Stimulated activated CD8-positive, alpha-beta memory T cell treated with anti-CD3 and anti-CD28 coated beads, Interleukin-4, amount 100 ng/mL, for 48 hours (primary cell): ENCODE measurements around the gene SMG7.

Experiments
- DNase-seq: peaks from one replicate; pipeline ENCODE4 v3.0.0-alpha.2; 2020

The SMG7 gene

DNA sequence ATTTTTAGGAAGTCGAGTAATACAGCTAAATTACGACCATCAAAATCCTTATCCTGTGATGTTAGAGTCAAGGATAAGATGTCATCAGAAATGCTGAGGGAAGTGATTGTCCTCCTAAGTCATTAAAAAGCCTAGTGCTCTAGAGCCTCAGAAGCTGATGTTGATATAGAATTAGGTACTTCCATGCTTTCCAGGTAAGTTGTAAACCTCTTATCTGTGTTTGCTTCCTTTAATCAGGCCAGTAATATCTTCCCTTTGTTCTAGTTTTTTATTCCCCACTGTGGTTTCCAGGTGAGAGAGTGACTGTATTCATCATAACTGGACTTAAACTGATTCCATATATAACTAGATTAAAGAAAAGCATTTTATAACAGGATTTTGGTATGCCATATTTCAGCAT is 44.4 kb downstream of the SMG7 start:
- no peak for DNase-seq

DNA sequence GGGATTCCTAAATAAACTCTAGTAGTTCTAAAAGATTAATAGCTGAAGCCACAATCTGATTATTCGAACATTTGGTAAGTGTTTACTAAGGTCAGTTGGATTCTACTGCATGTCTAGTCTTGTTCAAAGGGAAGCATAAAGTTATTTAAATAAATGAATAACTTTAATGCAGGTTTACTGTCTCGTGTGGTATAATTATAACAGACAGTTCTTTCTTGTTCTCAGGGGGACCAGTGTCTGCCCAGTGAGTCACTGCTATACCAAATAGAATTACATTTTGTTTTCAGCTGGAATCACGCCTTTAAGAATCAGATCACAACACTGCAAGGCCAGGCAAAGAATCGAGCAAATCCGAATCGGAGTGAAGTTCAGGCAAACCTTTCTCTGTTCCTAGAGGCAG is 45.1 kb downstream of the SMG7 start:
- no peak for DNase-seq

DNA sequence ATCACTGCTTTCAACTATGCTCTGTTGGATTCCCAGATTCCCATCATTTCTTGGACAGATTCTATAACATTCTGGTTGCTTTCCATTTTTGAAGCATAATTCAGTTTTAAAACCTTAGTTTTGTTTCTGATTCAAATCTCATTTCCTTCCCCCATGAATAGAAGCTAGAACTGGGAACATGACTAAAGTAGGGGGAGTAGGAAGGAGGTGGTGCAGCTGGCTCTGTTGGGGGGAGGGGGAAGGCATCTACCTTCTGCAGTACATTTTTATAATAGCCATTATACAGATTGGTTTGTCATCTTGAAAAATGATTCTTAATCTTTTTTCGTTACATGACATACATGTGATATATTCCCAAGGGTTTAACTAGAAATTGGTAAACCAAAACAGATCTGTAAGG is 48.1 kb downstream of the SMG7 start:
- no peak for DNase-seq

GRCh38 chr1:183522104-183522503 is 49.8 kb downstream of the SMG7 start:
- DNase-seq, result no peak

GRCh38 chr1:183528577-183528976 is 56.3 kb downstream of the SMG7 start:
- DNase-seq, result no peak

DNA sequence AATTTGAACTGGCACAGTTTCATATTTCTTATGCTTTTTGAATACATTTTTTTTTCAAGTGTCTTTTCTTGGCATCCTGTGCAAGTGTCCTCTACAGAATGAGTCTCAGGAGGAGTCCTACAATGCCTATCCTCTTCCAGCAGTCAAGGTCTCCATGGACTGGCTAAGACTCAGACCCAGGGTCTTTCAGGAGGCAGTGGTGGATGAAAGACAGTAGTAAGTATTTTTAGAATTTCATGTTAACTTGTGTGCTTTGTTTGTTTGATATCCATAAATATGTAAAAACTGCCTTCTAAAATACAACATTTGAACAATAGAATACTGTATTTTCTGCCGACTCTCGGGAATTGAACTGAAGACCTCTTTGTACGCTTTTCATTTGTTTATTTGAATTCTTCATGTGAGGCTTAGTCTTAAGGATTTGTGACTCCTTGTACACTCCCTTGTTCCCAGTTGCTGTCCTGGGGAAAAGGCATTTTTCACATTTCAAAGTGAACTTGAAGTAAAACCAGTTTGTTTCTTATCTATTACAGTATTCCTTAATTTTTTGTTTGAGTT is 61.4 kb downstream of the SMG7 start:
- DNase-seq, result no peak

DNA sequence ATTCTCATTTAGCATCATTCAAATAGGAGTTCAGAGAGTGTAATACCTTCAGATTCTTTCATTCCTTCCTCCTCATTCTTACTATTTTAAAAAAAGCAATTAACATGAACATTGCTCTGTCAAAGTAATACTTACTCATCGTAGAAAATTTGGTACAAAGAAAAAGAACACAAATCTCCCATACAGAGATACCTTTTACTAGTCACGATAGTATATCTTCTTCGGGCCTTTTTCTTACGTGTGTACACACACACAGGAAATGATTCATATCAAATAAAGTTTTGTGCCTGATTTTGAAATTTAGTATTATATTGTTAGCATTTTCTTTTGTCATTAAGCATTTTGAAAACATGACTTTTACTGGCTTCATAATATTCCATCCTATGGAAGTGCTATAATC is 65.1 kb downstream of the SMG7 start:
- DNase-seq, result no peak

- DNase-seq, result no peak
Observed at GRCh38 chr1:183543619-183544204, 71.4 kb downstream of the SMG7 start.

DNA sequence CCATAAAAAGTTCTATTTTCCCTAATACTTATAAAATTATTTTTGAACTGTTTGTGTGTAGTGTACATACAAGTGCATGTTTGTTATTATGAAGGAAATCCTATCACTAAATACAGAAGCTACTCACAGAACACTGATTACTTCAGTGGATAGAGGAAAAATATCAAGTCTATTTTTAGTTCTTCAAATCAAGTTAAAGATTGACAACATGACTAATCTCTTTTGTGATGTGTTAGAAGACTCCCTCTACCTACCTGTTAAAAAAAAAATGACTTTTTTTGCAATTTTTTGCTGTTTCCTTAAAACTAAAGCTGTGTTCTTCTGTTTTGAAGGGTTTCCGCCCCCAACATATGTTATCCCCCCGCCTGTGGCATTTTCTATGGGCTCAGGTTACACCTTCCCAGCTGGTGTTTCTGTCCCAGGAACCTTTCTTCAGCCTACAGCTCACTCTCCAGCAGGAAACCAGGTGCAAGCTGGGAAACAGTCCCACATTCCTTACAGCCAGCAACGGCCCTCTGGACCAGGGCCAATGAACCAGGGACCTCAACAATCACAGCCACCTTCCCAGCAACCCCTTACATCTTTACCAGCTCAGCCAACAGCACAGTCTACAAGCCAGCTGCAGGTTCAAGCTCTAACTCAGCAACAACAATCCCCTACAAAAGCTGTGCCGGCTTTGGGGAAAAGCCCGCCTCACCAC is 72.4 kb downstream of the SMG7 start:
- no peak for DNase-seq

DNA sequence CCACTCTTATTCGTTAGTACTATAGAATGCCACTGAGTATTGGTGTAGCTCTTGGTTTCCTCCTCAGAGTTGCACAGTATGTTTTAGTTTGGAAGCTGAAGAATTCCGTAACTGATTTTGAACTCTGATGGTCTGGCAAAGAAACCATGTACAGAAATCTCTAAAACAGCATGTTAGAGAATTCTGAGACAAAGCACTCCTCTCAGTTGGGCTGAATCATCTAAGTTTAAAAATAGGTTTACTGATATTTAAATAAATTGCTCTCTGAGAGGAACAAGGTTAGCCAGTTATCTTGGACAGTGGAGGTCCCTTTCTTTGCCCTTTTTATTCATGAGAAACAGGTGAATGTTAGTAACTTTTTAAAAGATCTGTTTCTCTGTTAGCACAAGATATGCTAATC is 74.1 kb downstream of the SMG7 start:
- no peak for DNase-seq

GRCh38 chr1:183548116-183548515 is 75.8 kb downstream of the SMG7 start:
- DNase-seq, result no peak

- no peak for DNase-seq
Observed at GRCh38 chr1:183550915-183551314, 78.6 kb downstream of the SMG7 start.

- no peak for DNase-seq
Observed at GRCh38 chr1:183551924-183552323, 79.6 kb downstream of the SMG7 start.

DNA sequence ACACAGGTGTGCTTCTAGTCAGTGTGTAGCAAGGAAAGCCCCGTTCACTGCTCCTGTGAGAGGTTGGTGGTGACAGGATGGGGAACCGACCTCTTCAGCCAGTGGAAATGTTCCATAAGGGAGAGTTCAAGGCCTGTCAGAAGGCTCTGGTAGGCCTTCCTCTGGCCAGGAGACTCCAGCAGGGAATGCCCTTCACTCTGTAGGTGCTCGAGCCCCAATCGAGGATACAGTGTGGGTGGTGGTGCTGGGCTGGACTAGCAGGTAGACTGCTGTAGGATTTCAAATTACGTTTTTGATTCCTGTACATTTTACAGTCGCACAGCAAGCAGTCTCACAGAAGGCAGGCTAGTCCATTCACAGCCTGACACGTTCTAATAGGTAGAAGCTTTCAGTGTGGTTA is 80.1 kb downstream of the SMG7 start:
- DNase-seq, result no peak

GRCh38 chr1:183552891-183553290 is 80.6 kb downstream of the SMG7 start:
- DNase-seq, result no peak

DNA sequence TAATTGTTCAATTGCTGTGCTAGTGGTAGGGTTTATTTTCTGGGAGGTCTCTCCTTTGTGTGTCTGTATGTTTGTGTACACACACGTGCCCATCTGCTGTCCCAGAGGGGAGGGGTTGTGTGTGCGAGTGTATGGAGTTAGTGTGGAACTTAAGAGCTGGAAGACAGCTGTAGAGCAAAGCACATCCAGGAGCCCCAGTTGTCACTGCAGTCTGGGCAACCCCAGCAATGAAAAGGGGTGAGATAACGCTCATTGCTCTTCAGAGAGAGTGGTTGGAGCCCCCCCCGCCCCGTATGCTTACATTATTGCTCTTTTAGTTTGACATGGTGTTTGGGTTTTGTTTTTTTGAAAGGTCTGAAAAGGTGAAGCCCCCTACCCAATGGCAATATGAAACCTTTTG is 81.0 kb downstream of the SMG7 start:
- no peak for DNase-seq

GRCh38 chr1:183553764-183554163 is 81.5 kb downstream of the SMG7 start:
- DNase-seq, result no peak

DNA sequence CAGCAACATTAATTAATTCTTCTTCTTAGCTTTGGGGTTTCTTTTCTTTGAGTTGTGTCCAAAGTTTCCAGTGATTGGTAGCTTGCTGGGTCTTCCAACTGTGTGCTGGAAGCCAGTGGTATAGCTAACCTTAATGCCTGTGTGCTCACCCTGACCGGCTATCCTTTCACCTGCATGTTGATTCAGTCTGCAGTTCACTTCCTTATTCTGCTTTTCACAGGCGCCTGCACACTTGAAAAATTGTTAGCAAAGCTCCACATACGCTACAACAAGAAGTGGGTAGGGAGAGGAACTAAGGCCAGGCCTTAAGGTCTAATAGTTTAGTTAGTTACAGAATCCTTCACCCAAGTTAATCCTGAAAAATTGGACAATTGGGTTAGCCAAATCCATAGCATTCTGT is 82.3 kb downstream of the SMG7 start:
- no peak for DNase-seq

DNA sequence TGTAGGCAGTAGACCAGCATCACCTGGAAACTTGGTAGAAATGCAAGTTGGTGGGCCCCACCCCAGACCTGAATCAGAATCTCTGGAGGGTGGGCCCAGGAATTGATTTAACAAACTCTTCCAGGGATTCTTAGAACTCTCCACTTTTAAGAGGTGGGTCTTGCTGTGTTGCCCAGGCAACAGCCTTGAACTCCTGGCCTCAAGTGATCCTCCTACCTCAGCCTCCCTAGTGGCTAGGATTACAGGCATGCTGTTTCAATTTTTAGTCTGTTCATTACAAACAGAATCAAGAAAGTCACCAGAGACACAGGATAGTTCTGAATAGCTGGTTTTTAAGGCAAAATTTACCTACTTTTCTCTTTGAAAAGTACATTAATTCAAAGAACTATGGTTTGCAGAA is 86.8 kb downstream of the SMG7 start:
- DNase-seq, result no peak

DNA sequence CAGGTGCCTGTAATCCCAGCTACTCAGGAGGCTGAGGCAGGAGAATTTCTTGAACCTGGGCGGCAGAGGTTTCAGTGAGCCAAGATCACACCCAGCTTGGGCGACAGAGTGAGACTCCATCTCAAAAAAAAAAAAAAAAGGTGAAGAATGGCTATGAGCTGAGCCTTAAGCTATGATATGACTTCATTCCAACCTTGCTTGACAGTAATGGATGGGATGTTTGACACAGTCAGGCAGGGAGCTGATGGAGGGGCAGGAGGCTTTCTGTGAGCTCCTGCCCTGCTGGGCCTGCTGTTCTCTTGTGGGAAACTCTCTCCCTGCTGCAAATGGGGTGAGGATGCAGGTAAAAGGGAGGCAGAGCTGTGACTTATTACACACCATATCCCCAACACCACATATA is 90.4 kb downstream of the SMG7 start:
- no peak for DNase-seq

- DNase-seq, result no peak
Observed at GRCh38 chr1:183565261-183565660, 93.0 kb downstream of the SMG7 start.

DNA sequence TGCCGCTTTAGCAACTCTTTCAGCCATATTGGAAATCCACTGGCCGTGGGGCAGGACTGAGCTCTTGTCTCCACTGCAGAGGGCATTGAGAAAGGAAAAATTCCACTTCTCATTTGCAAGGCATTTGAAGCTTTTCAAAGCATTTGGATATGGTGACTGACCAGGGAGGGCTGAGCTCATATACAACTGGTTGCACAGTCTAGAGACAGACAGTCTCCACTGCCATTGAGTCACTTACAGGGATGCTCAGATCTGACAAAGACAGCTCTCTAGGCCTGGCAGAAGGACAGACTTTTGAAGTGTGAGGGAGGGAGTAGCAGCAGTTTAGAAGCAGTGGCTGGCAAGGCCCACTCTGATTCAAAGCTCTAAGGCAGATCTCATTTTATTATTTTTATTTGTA is 93.7 kb downstream of the SMG7 start:
- DNase-seq, result no peak

GRCh38 chr1:183567584-183567983 is 95.3 kb downstream of the SMG7 start:
- peak; percentile 43 for DNase-seq

- DNase-seq, result peak; percentile 48
Observed at GRCh38 chr1:183568176-183569021, 96.1 kb downstream of the SMG7 start.
